Measurements from ENCODE around the gene TRPM3. TPM values are rescaled to one million over a fixed set of nuclear protein-coding genes. Genes with fewer than 3 reads are reported as not detected.

TRPM3 gene
- total RNA-seq, 1 donor from 2014 or later: 0.25 TPM

DNA sequence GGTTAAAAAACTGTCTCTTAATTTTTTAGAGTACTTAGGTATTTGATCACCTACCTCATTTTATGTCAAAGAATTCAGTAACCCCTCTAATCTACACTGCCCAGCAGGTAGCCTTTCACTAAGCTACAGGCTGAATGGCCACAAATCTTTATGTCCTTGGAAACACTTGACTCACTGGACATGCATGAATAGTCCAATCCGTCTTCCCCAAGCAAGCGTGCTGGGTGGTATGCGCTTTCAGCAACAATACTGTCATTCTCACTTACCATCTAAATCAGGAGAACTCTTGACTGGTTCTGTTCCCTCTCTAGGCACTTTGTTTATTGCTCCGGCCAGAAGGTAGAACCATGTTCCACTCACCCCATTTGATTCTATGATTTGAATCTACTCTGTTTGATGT lies 73.1 kb downstream of the TRPM3 start:
- no peak overlapping the region for H3K4me3 ChIP-seq
- H3K27me3 ChIP-seq: no peaks in the 10 kb centered on the region
- intact Hi-C loops (cut with DNase I): no loop called here
- no peak overlapping the region for H3K27ac ChIP-seq
- no peaks in the 10 kb centered on the region for H3K4me1 ChIP-seq
- DNase-seq (ENCODE audit: extremely low spot score in 2 of 2): no peak
- TF ChIP-seq POLR2AphosphoS5 (IDR thresholded peaks at IDR 0.05; ENCODE audit: insufficient read depth in 1 of 2, low read depth in 1 of 2): no peak
- TF ChIP-seq, protein P1, sequence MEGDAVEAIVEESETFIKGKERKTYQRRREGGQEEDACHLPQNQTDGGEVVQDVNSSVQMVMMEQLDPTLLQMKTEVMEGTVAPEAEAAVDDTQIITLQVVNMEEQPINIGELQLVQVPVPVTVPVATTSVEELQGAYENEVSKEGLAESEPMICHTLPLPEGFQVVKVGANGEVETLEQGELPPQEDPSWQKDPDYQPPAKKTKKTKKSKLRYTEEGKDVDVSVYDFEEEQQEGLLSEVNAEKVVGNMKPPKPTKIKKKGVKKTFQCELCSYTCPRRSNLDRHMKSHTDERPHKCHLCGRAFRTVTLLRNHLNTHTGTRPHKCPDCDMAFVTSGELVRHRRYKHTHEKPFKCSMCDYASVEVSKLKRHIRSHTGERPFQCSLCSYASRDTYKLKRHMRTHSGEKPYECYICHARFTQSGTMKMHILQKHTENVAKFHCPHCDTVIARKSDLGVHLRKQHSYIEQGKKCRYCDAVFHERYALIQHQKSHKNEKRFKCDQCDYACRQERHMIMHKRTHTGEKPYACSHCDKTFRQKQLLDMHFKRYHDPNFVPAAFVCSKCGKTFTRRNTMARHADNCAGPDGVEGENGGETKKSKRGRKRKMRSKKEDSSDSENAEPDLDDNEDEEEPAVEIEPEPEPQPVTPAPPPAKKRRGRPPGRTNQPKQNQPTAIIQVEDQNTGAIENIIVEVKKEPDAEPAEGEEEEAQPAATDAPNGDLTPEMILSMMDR (IDR thresholded peaks at IDR 0.05): no peak
- TF ChIP-seq POLR2A (IDR thresholded peaks at IDR 0.05): no peak
- H3K36me3 ChIP-seq: no peaks in the 10 kb centered on the region
- H3K9me3 ChIP-seq: no peaks in the 10 kb centered on the region

DNA sequence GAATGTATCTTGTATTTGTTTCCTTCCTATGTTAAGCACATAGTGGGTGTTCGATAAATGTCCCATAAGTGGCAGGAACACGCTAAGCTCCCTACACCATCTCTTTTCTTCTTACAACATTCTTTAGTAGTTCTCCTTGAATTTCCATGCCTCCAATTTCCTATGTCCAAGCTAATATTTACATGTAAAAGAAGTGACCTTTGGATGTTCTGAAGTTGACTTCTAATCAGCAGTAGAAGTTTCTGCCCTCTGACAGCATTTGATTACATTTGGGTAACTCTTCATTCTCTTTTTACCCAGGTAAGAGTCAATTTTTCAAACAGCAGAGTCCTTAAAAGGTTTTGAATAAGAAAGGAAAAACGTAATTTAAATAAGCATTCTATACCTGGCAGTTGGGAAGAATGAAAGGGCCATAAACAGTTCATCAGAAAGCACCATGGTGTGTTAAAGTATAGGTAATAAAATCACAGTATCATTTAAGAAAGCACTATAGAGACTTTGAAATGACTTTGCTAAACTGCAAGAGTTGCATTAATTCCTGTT lies 78.9 kb downstream of the TRPM3 start:
- no peaks in the 10 kb centered on the region for H3K36me3 ChIP-seq
- no peak for DNase-seq (ENCODE audit: extremely low spot score in 2 of 2)
- intact Hi-C loops (cut with DNase I): no loop called here
- H3K9me3 ChIP-seq: no peaks in the 10 kb centered on the region
- H3K4me1 ChIP-seq: no peaks in the 10 kb centered on the region
- no peak overlapping the region for H3K4me3 ChIP-seq
- H3K27ac ChIP-seq: no peak overlapping the region
- H3K27me3 ChIP-seq: no peaks in the 10 kb centered on the region
- TF ChIP-seq POLR2AphosphoS5 (IDR thresholded peaks at IDR 0.05; ENCODE audit: insufficient read depth in 1 of 2, low read depth in 1 of 2) (no peak), POLR2A (IDR thresholded peaks at IDR 0.05) (no peak)
- TF ChIP-seq, protein P1 (IDR thresholded peaks at IDR 0.05): no peak

DNA sequence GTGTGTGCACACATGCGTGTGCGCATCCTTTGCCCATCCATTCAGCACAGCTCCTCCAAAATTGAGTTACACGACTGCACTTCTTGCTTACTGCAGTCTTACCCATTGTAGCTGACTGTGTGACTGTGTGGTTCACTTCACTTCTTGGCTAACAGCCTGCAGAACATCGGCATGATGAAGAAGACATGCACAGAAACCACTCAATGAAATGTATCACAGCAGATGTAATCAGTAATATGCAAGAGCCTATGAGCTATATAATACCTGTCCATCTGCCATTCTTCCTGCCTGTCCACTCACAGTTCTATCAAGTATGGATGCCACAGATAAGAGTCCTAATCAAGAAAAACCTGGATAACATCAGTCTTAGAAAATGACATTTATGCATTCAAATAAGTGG lies 83.9 kb downstream of the TRPM3 start:
- Histone ChIP-seq H3K4me1 (no peaks in the 10 kb centered on the region), H3K9me3 (no peaks in the 10 kb centered on the region), H3K36me3 (no peaks in the 10 kb centered on the region), H3K27ac (no peak overlapping the region), H3K4me3 (no peak overlapping the region), H3K27me3 (no peaks in the 10 kb centered on the region)
- TF ChIP-seq POLR2AphosphoS5 (IDR thresholded peaks at IDR 0.05; ENCODE audit: insufficient read depth in 1 of 2, low read depth in 1 of 2): no peak
- TF ChIP-seq, protein P1 (IDR thresholded peaks at IDR 0.05): no peak
- no peak for DNase-seq (ENCODE audit: extremely low spot score in 2 of 2)
- intact Hi-C loops (cut with DNase I): no loop called here

DNA sequence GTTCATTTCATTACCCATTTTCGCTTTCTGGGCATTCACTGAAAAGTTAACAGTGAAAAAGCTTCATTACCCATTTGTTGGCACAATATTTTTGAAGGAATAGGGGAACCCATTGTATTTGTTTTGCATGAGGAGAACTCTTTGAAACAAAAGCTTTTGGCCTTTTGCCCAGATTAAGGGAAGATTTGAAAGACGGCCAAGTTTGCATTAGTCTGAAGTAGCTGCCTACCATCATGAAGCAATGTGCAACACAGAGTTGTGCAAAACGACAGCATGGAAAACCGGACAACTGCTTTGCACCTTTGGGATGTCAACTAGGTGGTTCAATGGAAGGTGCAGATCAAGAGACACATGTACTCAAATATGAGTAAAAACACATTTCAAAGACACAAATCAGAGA lies 84.9 kb downstream of the TRPM3 start:
- intact Hi-C loops (cut with DNase I): no loop called here
- Histone ChIP-seq H3K4me1 (no peaks in the 10 kb centered on the region), H3K27me3 (no peaks in the 10 kb centered on the region), H3K9me3 (no peaks in the 10 kb centered on the region), H3K36me3 (no peaks in the 10 kb centered on the region), H3K27ac (no peak overlapping the region), H3K4me3 (no peak overlapping the region)
- no peak for DNase-seq (ENCODE audit: extremely low spot score in 2 of 2)
- TF ChIP-seq, protein P1 (IDR thresholded peaks at IDR 0.05): no peak
- no peak for TF ChIP-seq POLR2AphosphoS5 (IDR thresholded peaks at IDR 0.05; ENCODE audit: insufficient read depth in 1 of 2, low read depth in 1 of 2)
- TF ChIP-seq POLR2A (IDR thresholded peaks at IDR 0.05): no peak

DNA sequence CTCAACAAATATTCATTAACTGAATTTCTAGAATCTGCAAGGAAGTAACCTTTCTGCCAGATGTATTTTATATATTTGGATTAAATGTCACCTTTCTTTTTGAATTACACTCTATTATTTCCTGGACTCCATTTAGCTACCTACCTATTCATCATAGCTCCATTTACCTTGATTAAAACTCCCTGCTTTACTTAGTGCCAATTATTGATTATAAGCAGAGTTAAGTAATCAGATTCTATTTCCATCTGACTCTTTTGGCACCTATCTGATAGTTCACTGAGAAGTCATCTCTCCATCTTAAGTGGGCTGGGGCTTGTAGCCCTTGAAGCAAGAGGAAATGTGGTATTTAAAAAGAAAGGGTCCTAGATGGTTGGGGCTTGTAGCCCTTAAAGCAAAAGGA lies 88.6 kb downstream of the TRPM3 start:
- Histone ChIP-seq H3K4me3 (no peak overlapping the region), H3K36me3 (no peaks in the 10 kb centered on the region), H3K4me1 (no peaks in the 10 kb centered on the region), H3K27ac (no peak overlapping the region), H3K27me3 (no peaks in the 10 kb centered on the region), H3K9me3 (no peaks in the 10 kb centered on the region)
- no peak for DNase-seq (ENCODE audit: extremely low spot score in 2 of 2)
- intact Hi-C loops (cut with DNase I): no loop called here
- TF ChIP-seq, protein P1 (IDR thresholded peaks at IDR 0.05): no peak

Measured in vagina (tissue), 2 donors.